Stimulated activated CD4-positive, alpha-beta T cell treated with anti-CD3 and anti-CD28 coated beads, Interleukin-12 subunit alpha, Interleukin-12 subunit beta, amount 100 ng/mL, for 24 hours (primary cell): Measurements from ENCODE around the gene SYT9.

Experiments used
- DNase-seq, 2 experiments: peaks; one replicate each; pipeline ENCODE4 v3.0.0-alpha.2; 2020; ENCODE audit warnings: low read depth in 2 of 2

SYT9 gene

DNA sequence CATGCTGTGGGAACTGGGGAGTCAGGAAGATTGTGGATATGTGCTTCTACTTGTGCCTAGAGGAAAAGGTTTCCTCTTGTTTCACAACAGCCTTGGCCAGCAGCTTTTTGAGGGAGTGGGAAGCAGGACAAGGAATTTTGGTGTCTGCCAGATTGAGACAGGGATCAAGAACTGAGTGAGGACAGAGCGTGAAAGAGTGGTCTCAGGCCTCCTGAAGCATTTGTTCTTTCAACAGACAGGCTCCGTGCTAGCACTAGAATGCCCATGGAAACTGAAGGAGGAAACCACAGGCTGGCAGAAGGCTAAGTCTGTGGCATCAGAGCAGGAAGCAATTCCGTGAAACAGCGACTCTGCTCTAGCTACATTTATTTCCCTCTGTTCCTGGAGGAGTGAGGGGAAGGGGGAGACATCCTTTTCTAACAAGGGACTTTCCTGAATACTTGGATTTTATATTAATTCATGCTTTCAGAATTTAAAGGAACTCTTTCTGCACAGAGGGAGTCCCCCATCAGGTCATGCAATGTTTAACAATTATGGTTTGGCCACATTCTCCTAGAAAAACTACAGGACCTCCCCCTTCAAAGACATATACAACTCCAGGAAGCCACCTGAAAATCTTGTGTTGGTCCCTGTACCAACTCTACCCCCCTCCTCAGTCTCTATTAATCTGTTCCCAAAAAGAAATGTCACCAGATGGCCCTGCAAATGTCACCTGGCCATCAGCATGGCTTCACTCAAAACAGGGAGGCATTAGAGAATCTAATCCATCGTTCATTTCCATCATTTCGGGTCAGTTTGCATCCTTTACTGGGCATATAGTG, 96.1 kb downstream of the SYT9 start:
- DNase-seq, result no peak

DNA sequence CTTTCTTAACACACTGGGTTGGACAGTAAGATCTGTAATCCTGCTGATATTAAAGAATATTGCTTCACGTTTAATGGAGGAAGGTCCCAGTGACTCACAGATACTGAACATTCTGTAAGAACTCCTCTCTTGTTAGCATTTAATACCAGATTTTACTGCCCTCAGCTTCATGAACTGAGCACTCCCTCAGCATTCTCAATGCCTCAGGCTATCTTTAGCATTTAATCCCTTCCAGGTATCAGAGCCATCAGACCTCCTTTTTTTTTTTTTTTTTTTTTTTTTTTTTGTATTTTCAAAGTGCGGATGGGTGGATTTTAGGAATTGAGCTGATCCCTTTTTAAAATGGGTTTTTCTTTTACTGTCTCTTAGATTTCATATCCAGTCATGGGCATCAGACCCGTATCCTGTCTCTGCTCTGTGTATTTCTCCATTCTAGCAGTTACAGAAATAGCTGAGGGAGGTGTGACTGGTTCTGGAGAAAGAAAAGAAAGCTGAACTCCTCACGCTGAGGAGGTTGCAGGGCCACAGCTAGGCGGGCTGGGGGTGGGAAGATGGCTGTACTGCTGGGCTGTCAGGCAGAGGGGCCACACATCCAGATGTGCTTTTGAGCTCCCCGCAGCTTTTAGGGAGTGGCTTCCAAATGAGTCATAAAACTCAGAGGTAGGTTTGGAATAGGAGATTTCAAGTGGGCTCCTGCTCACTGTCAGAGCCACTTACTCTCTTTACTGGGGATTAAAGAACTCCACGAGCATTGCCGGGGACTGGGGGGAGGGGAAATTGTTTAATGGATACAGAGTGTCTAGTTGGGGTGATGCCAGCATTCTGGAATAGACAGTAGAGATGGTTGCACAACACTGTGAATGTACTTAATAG, 97.0 kb downstream of the SYT9 start:
- DNase-seq, result no peak

DNA sequence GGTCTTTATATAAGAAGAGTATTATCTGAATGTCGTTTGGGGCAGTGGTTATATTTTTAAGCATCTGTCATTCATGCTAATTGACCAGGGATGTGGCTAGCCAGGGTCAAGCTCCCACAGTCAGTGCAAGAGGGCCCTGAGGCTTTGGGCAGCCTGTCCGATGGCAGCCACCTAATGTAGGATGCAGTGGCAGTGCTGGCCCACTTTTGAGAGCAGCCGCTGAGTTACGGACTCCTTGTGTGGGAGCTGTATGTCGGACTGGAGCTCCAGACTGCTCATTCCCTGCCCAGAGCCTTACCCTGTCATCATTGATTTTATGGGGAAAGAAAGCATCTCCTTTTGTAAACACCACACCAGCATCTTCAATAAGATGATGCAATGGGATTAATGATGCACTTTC, 99.5 kb downstream of the SYT9 start:
- DNase-seq, result no peak

DNA sequence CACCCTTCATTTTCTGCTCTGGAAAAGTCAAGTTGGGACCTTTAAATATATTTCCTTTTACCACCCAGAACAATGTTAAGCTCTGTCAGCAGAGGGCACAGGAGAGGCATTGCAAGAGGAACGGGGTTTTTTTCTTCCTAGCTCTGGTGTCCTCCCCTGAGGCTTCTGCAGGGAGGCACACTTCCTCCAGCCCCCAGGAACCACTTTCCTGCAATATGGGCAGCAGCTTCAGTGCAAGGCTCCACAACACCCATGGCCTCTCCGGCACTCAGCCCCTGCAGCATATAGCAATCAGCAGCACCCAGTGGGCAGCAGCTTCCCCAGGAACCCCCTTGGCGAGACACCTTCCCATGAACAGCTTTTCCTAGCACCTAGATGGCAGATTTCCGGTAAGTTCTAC, 101.4 kb downstream of the SYT9 start:
- DNase-seq, result no peak

DNA sequence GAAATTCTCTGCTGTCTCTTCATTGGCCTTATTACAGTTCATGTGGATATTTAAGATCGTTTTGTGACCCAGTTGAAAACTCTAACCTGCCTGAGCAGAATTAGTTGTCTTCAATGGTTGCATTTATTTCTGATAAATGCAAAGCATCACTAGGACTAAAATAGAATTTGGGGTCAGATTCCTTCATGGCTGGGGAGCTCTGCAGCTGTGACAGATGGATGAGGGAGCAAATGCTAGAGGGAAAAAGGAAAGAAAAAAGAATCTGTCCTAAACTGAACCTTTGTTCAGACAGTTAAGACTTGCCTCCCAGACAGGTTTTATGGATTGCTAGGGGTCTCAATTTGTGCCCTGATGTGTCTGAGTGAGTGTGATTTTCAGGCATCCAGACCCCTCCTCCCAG, 113.0 kb downstream of the SYT9 start:
- no peak for DNase-seq

DNA sequence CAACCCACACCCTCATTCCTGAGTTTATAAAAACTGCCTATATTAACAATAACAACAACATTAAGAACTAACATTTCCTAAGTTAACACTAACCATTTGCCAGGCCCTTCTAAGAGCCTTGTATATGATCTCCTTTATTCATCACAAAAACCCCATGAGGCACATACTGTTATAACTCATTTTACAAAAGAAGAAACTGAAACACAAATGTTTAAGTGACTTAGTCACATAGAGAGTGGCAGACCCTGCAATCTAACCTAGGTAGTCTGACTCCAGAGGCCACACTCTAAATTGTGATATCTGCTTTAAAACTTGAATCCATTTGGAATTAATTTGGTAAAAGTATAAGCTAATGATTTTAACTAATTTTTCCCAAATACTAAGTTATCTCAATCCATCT, 116.1 kb downstream of the SYT9 start:
- no peak for DNase-seq

DNA sequence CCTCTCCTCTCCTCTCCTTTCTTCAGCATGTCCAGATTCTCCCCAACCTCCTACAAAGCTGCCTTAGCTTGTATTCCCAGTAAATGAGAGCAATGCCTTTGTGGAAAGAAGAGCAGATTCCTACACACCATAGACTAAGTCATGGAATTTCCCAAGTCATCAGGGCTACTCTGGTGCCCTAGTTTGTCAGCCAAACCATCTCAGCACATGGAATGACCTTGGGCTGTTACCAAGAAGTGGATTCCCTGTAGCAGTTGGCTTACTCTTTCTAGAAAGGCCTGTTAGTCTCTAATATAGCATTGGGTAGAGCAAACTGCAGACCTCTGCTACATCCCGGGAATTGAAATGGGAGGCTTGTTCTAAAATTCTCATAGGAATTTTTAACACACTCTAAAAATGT, 124.7 kb downstream of the SYT9 start:
- no peak for DNase-seq

DNA sequence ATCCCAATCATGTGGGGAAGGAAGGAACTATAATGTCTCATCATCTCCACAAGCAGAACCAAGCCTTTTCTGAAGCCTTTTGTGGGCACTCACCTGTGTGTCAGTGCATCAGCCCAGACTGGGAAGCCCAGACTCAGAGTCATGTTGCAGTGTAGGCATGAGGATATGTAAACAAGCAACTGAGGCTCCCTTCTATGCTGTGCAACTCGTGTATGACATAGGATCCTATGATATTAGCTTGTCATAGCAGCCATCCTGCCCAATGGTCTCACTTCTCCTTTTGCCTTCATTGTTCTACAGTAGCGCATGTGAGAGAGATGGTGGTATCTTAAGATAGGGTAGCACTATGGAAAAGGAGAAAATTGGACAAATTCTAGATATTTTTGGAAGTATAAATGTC, 130.2 kb downstream of the SYT9 start:
- no peak for DNase-seq

DNA sequence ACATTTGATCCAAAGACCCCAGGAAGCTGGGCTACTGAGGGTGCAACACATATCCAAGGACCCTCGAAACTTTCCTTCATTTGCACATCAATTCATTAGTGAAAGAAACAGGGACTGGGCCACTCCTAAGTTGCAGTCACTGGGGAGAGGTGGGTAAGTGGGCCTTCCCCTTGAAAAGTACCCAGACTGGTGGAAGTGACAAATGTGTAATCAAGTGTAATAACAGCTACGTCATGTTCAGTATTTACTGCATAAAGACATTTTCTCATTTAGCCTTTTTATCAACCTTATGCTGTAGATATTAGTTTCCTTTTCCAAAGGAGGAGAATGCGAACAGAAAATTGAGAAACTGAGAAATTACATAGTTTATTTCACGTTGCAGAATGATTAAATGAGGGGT, 131.7 kb downstream of the SYT9 start:
- no peak for DNase-seq

DNA sequence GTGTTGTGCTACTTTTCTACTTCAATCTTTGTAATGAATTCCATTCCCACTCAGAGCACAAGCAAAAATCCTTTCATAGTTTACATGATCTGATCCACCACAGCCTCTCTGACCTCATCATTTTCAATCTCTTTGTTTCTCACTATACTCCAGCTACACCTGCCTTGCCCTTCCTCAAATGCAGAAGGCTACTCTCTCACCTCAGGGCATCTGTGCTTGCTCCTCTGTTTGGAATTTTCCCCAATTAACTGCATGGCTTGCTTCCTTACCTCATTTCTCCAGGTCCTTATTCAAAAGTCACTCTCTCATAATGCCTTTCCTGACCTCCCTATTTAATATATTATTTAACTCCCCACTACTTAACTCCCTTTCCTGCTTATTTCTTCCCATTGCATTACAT, 133.0 kb downstream of the SYT9 start:
- no peak for DNase-seq

DNA sequence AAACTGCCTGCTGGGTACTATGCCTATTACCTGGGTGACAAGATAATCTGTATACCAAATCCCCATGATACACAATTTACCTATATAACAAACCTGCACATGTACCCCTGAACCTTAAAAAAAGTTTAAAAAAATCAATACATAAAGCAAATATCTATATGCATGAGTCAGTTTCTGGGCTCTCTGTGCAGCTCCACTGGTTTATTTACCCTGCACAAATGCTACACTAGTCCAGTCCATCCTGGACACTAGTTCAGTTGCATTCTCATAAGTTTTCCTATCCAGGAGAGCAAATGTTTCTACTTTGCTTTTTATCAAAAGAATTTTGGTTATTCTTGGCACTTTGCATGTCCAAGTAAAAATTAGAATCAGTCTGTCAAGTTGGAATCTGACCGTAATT, 133.8 kb downstream of the SYT9 start:
- DNase-seq, result no peak

DNA sequence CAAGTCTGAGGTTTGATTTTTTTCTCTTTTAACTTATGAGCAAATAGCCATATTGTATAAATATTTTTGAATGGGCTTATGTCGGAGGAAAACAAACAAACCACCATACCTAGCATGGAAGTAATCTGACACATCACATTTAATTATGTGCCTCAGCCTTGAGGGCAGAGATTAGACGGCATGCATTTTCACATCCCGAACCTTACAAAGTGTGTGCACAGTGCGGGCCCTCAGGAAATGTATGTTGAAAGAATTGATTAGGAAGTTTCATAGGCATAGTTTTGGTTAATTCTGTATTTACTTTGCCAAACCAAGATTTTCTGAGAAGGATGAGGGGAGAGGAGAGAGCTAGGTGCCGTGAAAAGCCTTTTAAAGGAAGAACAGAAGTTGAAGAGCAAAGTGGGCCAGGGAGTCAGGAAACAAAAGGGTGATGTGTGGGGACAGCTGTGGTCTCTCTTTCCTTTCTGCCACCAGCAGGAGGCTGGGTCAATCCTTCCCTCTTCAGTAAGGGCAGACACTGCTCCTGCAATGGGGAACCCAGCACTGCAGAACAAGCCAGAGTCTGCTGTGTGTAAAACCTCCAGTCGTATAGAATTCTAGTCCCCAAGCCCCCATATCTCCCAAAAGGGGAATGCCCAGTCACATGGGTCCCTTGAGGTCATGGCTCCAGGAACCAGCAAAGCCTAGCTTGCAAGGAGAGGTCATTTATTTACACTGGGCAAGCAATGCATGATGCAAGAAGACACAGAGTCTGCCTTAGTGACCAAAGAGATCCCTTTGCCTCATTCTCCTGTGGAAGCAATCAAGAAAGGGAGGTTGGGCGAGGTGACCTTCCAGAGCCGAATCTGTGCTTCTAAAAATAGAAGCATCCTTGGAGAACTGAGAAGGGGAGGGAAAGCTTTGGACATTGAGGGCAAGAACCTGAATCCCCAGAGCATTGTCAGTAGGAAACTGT, 162.5 kb downstream of the SYT9 start:
- DNase-seq, result no peak

DNA sequence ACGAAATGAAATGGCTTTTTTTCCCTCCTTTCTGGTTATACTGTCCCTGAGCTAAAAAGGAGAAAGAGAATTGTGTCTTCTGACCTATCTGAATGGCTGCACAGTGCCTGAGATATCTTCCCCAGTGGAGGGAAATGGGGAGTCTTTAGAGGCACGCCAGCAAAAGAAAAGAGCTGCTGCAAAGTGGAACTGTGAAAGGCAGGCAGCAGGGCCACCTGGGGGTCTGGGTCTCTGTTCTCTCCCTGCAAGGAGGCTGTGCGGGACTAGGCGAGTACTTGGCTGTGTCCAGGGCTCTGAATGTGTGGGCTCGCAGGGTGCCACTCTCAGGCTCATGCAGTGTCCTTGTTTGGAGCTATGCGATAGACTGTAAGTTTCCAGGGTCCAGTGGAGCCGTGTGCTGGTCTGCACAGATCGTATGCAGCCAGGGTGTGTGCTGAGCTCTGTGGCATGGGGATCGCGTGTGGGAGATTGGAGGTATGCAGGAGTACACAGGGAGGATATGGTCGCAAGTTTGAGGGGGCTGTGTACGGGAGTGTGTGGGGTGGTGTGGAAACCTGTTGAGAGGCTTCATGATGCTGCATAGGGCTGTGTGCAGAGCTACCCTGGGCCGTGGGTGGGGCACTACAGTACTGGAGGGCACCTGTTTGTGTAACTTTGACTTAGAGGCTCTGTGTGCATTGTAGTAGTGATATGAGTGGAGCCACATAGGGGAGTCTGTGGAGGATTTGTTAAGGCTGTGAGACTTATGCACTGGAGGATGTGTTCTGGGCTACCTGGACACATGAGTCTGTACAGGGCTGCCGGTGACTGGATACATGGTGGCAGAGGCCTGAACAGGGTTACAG, 163.5 kb downstream of the SYT9 start:
- DNase-seq, result no peak

DNA sequence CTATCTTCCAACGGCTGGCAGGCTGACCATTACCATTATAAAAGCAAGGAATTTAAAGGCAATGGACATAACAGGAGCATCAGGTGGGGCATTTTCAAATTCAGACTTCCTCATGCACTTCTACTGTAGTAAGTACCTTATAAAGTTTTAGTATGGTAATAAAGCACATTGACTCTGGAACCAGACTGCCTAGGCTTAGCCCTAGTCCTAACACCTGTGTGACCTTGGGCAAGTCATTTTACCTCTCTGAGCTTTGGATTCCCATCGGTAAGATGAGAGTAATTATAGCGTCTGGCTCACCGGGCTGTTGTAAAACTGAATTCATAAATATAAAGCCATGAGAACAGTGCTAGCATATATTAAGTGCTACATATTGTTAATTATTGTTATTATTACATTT, 164.4 kb downstream of the SYT9 start:
- no peak for DNase-seq

DNA sequence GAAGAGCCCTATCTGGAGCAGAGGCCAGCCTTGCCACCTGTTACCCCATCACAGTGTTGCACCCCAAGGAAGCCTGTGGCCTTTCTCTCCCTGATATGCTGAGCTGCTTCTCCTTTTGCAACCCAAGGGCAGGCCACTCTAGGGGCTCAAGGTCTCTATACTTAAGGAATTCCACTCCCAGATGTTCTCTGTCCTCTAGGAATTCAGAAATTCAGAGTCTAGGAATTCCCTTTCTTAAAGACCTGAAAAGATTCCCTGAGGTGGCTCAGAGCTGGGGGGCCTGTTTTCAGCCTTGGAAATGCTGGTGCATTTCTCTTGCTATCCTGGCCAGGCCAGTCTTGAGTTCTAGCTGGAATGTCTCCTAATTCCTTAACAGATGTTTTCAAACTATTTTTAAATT, 165.6 kb downstream of the SYT9 start:
- DNase-seq, result no peak

DNA sequence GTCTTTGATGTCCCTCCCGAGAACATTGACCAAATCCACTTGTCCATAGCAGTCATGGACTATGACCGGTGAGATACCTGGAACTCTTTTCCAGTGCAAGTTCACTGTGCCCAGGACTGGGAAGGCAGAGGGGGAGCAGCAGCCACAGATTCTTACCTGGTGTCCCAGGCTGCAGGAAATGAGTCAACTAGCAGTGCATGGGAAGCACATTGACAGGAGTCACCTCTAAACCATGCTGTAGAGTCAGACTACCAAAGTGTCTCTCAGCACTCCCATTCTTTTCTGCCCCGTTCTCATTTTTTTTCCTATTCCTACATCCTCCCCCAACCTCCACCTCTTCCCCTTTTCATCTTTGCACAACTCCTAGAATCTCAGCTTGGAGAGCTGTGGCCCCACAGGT, 166.4 kb downstream of the SYT9 start:
- no peak for DNase-seq

DNA sequence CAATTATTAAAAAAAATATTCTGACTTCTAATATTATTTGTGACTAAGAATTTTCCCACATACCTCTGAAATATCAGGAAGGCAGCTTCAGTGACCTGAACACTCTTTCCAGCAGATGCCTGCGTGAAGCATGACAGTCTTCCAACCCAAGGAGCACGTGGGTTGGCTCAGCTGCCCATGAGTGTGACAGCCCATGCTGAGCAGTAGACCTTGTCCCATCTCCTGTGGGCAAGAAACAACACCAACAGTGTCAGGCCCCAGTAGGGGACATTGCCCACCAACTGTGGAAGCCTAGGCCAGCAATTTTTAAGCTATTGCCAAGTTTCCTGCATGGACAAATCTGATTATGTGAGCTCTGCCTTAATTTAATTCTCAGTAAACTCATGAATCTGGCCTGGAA, 167.2 kb downstream of the SYT9 start:
- DNase-seq, result no peak

DNA sequence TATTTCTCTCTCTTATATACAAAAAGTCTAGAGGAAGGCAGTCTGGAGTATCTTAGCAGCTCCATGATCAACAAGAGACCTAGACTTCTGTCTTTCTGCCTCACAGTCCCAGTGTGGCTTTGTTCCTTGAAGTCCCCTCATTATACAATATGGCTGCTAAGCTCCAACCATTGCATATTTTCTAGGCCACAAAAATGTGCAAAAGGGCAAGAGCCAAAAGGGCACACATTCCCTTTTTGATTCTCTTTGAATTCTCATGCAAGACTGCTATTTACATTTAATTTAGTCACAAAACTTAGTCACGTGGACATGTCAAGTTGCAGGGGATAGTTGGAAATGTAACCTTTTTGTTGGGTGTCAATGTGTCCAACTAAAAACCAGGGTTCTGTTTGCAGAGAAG, 169.4 kb downstream of the SYT9 start:
- DNase-seq, result no peak

DNA sequence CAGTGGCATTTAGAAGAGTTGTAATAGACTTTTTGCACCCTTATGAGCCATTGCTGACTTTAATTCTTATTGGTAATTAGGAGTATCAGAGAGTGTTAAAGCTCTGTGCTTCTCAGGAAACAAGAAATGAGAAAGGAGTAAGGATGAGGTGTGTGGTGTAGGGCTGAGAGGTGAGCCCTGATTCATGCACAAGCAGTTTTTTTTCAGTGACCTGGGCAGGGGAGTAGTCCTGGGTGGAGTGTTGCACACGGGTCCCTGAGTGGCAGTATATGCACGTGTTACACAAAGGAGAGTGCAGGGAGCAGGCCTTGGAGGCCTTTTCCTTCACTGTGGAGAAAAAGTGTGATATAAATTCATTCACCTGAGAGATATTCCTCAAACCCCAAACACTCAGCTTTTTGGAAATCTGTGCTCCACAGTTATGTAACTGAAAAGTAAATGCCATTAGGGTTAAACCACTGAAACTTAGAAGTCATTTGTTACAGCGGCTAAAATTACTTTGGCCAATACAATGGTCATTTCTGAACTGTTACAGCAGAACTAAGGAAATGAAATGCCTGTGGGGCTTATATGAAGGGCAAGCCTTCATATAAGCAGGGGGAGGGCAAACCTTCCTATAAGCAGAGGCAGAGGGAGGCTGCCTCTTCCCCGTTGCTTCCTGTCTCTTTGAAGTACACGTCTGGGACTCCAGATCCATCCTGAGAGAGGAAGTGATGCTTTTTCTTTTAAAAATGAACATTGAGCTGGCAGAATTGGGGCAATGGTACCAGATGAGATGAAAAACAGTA, 171.0 kb downstream of the SYT9 start:
- DNase-seq, result no peak

DNA sequence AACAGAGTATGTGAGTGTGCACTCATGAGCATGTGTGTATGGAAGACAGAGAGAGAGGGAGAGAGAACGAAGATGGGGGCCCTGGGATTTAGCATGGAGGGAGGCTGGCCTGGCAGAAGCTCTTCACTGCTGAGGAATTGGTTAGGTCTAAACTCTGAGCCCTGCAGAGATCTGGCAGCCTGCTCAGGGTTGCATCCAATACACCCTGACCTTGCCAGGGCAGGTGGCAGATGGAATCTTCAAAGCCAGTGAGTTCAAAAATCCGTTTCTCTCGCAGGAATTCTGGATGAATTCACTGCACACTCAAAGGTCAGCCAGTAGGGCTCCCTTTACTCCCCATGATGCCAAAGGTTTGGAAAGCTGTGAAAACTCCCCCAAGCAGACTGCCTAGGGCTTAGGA, 172.2 kb downstream of the SYT9 start:
- DNase-seq, result no peak
